HEK293 (cell line): ENCODE results near the gene XPO4.

Experiments
- HOXA7 ChIP-seq: sonication (generic); formaldehyde crosslinking; IDR thresholded peaks from 2 replicates; pipeline ENCODE4 v1.8.1; 2022; ENCODE audit warnings: missing genetic modification reagents, borderline replicate concordance
- KLF10 ChIP-seq: fragments of 450-650 bp; IDR thresholded peaks from 2 replicates; pipeline ENCODE4 v1.5.1; 2018; ENCODE audit warnings: missing biosample characterization, mild to moderate bottlenecking, missing genetic modification characterization
- KLF7 ChIP-seq: fragments of 450-650 bp; formaldehyde crosslinking; IDR thresholded peaks from 2 replicates; pipeline ENCODE4 v1.5.1; 2016; ENCODE audit warnings: missing biosample characterization, missing genetic modification characterization, borderline replicate concordance
- YY1 ChIP-seq: fragments of 450-650 bp; formaldehyde crosslinking; IDR thresholded peaks from 2 replicates; pipeline ENCODE4 v1.5.1; 2018; ENCODE audit warnings: missing biosample characterization, missing genetic modification characterization
- ZNF239 ChIP-seq: fragments of 450-650 bp; formaldehyde crosslinking; IDR thresholded peaks from 2 replicates; pipeline ENCODE4 v1.5.1; 2016; ENCODE audit warnings: missing biosample characterization, missing genetic modification characterization
- ZNF24 ChIP-seq: fragments of 450-650 bp; formaldehyde crosslinking; IDR thresholded peaks from 2 replicates; pipeline ENCODE4 v1.5.1; 2016; ENCODE audit warnings: missing biosample characterization, missing genetic modification characterization
- ZNF530 ChIP-seq: fragments of 450-650 bp; formaldehyde crosslinking; IDR thresholded peaks from 2 replicates; pipeline ENCODE4 v1.5.1; 2016; ENCODE audit warnings: low read depth, missing biosample characterization, missing genetic modification characterization
- TF ChIP-seq, protein P1 (sequence below): fragments of 450-650 bp; formaldehyde crosslinking; IDR thresholded peaks from 2 replicates; pipeline ENCODE4 v1.5.1; 2016; ENCODE audit warnings: missing biosample characterization, missing genetic modification characterization
- TF ChIP-seq, protein P2 (sequence below): fragments of 450-650 bp; formaldehyde crosslinking; IDR thresholded peaks from 2 replicates; pipeline ENCODE4 v1.5.1; 2016; ENCODE audit warnings: missing biosample characterization, missing genetic modification characterization

DNA sequence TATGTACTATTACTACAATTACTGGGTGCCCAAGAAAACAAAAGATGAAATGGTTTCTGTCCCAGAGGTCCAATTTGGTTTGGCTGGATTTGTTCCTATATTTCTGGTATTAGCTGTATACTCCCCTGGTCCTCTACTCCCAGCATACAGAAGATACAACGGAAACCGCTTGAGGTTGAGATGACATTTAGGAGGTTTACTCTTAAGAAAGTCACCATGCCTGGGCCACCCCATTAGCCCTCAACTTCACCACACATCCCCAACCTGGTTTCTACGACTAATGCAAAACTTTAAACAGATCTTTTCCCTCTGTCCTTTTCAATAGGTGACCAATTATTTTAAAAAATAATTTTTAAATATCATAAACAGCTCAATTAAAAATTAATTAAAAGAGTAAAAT, 82.8 kb downstream of the XPO4 start:
- TF ChIP-seq KLF10 (tag by site-specific recombination) (no peak), ZNF239 (tag by site-specific recombination) (no peak), ZNF24 (no peak), YY1 (tag by site-specific recombination) (no peak), KLF7 (tag by site-specific recombination) (no peak), HOXA7 (no peak), ZNF530 (tag by site-specific recombination) (no peak)
- TF ChIP-seq, protein P1, sequence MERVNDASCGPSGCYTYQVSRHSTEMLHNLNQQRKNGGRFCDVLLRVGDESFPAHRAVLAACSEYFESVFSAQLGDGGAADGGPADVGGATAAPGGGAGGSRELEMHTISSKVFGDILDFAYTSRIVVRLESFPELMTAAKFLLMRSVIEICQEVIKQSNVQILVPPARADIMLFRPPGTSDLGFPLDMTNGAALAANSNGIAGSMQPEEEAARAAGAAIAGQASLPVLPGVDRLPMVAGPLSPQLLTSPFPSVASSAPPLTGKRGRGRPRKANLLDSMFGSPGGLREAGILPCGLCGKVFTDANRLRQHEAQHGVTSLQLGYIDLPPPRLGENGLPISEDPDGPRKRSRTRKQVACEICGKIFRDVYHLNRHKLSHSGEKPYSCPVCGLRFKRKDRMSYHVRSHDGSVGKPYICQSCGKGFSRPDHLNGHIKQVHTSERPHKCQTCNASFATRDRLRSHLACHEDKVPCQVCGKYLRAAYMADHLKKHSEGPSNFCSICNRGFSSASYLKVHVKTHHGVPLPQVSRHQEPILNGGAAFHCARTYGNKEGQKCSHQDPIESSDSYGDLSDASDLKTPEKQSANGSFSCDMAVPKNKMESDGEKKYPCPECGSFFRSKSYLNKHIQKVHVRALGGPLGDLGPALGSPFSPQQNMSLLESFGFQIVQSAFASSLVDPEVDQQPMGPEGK (tag by site-specific recombination): no peak
- TF ChIP-seq, protein P2, sequence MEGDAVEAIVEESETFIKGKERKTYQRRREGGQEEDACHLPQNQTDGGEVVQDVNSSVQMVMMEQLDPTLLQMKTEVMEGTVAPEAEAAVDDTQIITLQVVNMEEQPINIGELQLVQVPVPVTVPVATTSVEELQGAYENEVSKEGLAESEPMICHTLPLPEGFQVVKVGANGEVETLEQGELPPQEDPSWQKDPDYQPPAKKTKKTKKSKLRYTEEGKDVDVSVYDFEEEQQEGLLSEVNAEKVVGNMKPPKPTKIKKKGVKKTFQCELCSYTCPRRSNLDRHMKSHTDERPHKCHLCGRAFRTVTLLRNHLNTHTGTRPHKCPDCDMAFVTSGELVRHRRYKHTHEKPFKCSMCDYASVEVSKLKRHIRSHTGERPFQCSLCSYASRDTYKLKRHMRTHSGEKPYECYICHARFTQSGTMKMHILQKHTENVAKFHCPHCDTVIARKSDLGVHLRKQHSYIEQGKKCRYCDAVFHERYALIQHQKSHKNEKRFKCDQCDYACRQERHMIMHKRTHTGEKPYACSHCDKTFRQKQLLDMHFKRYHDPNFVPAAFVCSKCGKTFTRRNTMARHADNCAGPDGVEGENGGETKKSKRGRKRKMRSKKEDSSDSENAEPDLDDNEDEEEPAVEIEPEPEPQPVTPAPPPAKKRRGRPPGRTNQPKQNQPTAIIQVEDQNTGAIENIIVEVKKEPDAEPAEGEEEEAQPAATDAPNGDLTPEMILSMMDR (tag by site-specific recombination): no peak
